SK-N-SH (cell line): ENCODE data around the gene MAD1L1. TPM values are rescaled to one million over a fixed set of nuclear protein-coding genes. Genes with fewer than 3 reads are reported as not detected.
A peak's percentile ranks its signal among the peaks of the same experiment; 100 is the strongest.

ENCODE experiments used
- CTCF ChIA-PET: fragments of 300-600, 350-600 bp; formaldehyde crosslinking; extraction: SDS; loops from one replicate; lab custom pipeline; 2021; lab: Yijun Ruan, JAX
- POLR2A ChIA-PET: fragments of 350-600 bp; sonication (Branson Sonifier 250); formaldehyde crosslinking; extraction: SDS; loops from one replicate; lab custom pipeline; 2020; ENCODE audit warnings: antibody characterized with exemption, inconsistent platforms; lab: Yijun Ruan, JAX
- DNase-seq: peaks from one replicate; pipeline ENCODE4 v3.0.0; 2012
- H2AFZ ChIP-seq: fragments of 200-600 bp; sonication (generic); 2 replicates; pipeline ENCODE4 v1.8.1; 2016; ENCODE audit warnings: antibody characterized with exemption, mild to moderate bottlenecking, low read depth
- H3F3A ChIP-seq: fragments of 200-600 bp; sonication (generic); replicated peaks from 2 replicates; pipeline ENCODE3; 2016; ENCODE audit warnings: antibody characterized with exemption, mild to moderate bottlenecking; ENCODE audit not compliant: insufficient read depth
- H3K27ac ChIP-seq, 2 experiments: fragments of 200-500 bp in 1 of 2; fragments of 200-600 bp in 1 of 2; sonication (Bioruptor generic) in 1 of 2; sonication (generic), shearing (Covaris generic) in 1 of 2; 2 replicates each; pipeline versions ENCODE4 v1.5.1 to v1.6.1; 2014 to 2016; ENCODE audit warnings: low read depth in 2 of 2, inconsistent platforms in 1 of 2, low read length in 1 of 2, mild to moderate bottlenecking in 1 of 2, mixed read lengths in 1 of 2
- H3K27me3 ChIP-seq: fragments of 200-600 bp; sonication (generic), shearing (Covaris generic); 2 replicates; pipeline ENCODE4 v1.6.1; 2016; ENCODE audit warnings: mixed run types; ENCODE audit not compliant: insufficient read depth
- H3K36me3 ChIP-seq, 2 experiments: fragments of 200-500 bp in 1 of 2; fragments of 200-600 bp in 1 of 2; sonication (Bioruptor generic) in 1 of 2; sonication (generic) in 1 of 2; replicated peaks in 1 of 2; 2 replicates each; pipeline versions ENCODE3 to v1.5.1; 2014 to 2016; ENCODE audit warnings: low read length in 1 of 2, mild to moderate bottlenecking in 1 of 2; ENCODE audit not compliant: insufficient read depth in 2 of 2, control insufficient read depth in 1 of 2
- H3K4me1 ChIP-seq, 2 experiments: fragments of 200-500 bp in 1 of 2; fragments of 200-600 bp in 1 of 2; sonication (Bioruptor generic) in 1 of 2; sonication (generic), shearing (Covaris generic) in 1 of 2; 2 replicates each; pipeline versions ENCODE4 v1.5.1 to v1.6.1; 2014 to 2016; ENCODE audit warnings: low read depth in 1 of 2, low read length in 1 of 2, mixed run types in 1 of 2; ENCODE audit not compliant: insufficient read depth in 2 of 2, control insufficient read depth in 1 of 2
- H3K4me2 ChIP-seq: fragments of 200-600 bp; sonication (generic), shearing (Covaris generic); 2 replicates; pipeline ENCODE4 v1.6.1; 2017; ENCODE audit warnings: mixed run types
- H3K4me3 ChIP-seq, 2 experiments: fragments of 200-500 bp in 1 of 2; fragments of 200-600 bp in 1 of 2; sonication (Bioruptor generic) in 1 of 2; sonication (generic), shearing (Covaris generic) in 1 of 2; 2 replicates each; pipeline versions ENCODE4 v1.5.1 to v1.8.1; 2014 to 2016; ENCODE audit warnings: low read depth in 2 of 2, inconsistent platforms in 1 of 2, low read length in 1 of 2, mild to moderate bottlenecking in 1 of 2, mixed read lengths in 1 of 2, moderate library complexity in 1 of 2
- H3K79me2 ChIP-seq: fragments of 200-600 bp; sonication (generic); 2 replicates; pipeline ENCODE4 v1.8.1; 2017; ENCODE audit warnings: mild to moderate bottlenecking; ENCODE audit not compliant: insufficient read depth
- H3K9ac ChIP-seq: fragments of 200-600 bp; sonication (generic); 2 replicates; pipeline ENCODE4 v1.6.1; 2017; ENCODE audit warnings: mixed run types
- H3K9me2 ChIP-seq: fragments of 200-600 bp; sonication (generic); 2 replicates; pipeline ENCODE4 v1.6.1; 2017; ENCODE audit warnings: mixed run types
- H3K9me3 ChIP-seq: fragments of 200-600 bp; sonication (generic); 2 replicates; pipeline ENCODE4 v1.6.1; 2017; ENCODE audit warnings: mixed run types, mild to moderate bottlenecking, moderate library complexity
- H4K20me1 ChIP-seq: fragments of 200-600 bp; sonication (generic); 2 replicates; pipeline ENCODE4 v1.6.1; 2017; ENCODE audit warnings: mild to moderate bottlenecking, mixed run types; ENCODE audit not compliant: insufficient read depth
- CHD2 ChIP-seq: fragments of 150-350 bp; IDR thresholded peaks from 2 replicates; pipeline ENCODE4 v1.6.1; 2018; ENCODE audit warnings: low read length; ENCODE audit not compliant: partially characterized antibody
- ELF1 ChIP-seq: IDR thresholded peaks from 2 replicates; pipeline ENCODE4 v1.4.0; 2012
- EP300 ChIP-seq, 2 experiments: IDR thresholded peaks; 2 replicates each; pipeline versions ENCODE4 v1.4.0 to v1.6.1; 2012; ENCODE audit warnings: borderline replicate concordance in 1 of 2, low read depth in 1 of 2, low read length in 1 of 2
- EZH2phosphoT487 ChIP-seq: fragments of 200-600 bp; sonication (generic); IDR thresholded peaks from 2 replicates; pipeline ENCODE4 v1.6.1; 2017; ENCODE audit warnings: low read depth, mixed run types, mild to moderate bottlenecking, antibody characterized with exemption, moderate library complexity, borderline replicate concordance
- FOXJ3 ChIP-seq: sonication (generic); formaldehyde crosslinking; IDR thresholded peaks from 2 replicates; pipeline ENCODE4 v1.5.1; 2020; ENCODE audit warnings: mild to moderate bottlenecking, missing genetic modification reagents
- FOXM1 ChIP-seq: IDR thresholded peaks from 2 replicates; pipeline ENCODE4 v1.4.0; 2012; ENCODE audit warnings: low read depth, mild to moderate bottlenecking
- NFIC ChIP-seq: IDR thresholded peaks from 2 replicates; pipeline ENCODE4 v1.4.0; 2012; ENCODE audit warnings: borderline replicate concordance
- RAD21 ChIP-seq: IDR thresholded peaks from 2 replicates; pipeline ENCODE4 v1.6.1; 2012; ENCODE audit warnings: mild to moderate bottlenecking, low read length
- RCOR1 ChIP-seq: fragments of 150-350 bp; IDR thresholded peaks from 2 replicates; pipeline ENCODE4 v1.6.1; 2017; ENCODE audit warnings: antibody characterized with exemption, low read length
- RXRA ChIP-seq: IDR thresholded peaks from 2 replicates; pipeline ENCODE4 v1.4.0; 2012; ENCODE audit warnings: low read depth, mild to moderate bottlenecking, borderline replicate concordance
- SMC3 ChIP-seq: IDR thresholded peaks from 2 replicates; pipeline ENCODE4 v1.6.1; 2012; ENCODE audit warnings: low read depth, low read length, improper control_type of control experiment
- TAF1 ChIP-seq: IDR thresholded peaks from 2 replicates; pipeline ENCODE4 v1.6.1; 2012; ENCODE audit warnings: low read depth, mild to moderate bottlenecking, low read length, moderate library complexity, borderline replicate concordance
- WGBS: methylation state at CpG from one replicate; pipeline ENCODE4 v1.1.6; 2017; ENCODE audit warnings: low lambda C conversion rate; 5-methylcytosine and 5-hydroxymethylcytosine counted together
- polyA plus RNA-seq, 3 experiments: library from polyadenylated mRNA; depleted of rRNA; stranded (reverse); fragments of >200 nt; gene quantifications; 2 replicates each; pipeline ENCODE4 v1.2.3, GENCODE V29; 2012

MAD1L1 gene
- polyA plus RNA-seq, 1 of the 3 experiments (the other 2 are of a cell fraction): 46.2 TPM

DNA sequence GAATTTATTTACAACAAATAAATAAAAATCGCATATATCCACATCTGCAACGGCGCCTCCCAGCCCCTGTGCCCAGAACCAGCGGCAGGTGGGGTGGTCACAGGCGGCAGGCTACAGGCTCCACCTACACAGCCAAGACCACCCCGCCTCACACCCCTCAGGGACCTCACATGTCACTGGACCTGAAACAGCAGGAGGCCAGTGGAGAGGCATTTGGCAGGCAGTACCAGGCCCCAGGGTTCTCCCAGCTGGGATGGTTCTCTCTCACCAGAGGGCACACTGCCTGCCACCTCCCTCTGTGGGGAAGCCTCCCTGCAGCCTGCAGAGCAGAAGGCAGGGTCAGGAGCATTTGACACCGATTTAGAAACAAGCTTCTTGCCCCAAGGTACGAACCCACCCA, 81.5 kb downstream of the MAD1L1 start:
- no peak overlapping the region for H3K9ac ChIP-seq
- peaks cover 0 to 21% of the 10 kb centered on the region in 2 experiments for H3K36me3 ChIP-seq
- CTCF ChIA-PET: interaction anchor here (0.6 to 1.7 kb wide), 8 partner anchors 9 to 572 kb away, joined by 3 to 6 read pairs (median 3); no protein-coding TSS in a partner anchor
- H3K9me2 ChIP-seq: no peaks in the 10 kb centered on the region
- H2AFZ ChIP-seq: no peak overlapping the region
- no peaks in the 10 kb centered on the region for H3K27me3 ChIP-seq
- no peaks in the 10 kb centered on the region for H3K79me2 ChIP-seq
- H3K4me2 ChIP-seq: no peak overlapping the region
- peak overlapping the region in 1 of 2 experiments; percentile 58; a peak in 1 of 4 replicates for H3K27ac ChIP-seq
- H3K4me3 ChIP-seq: no peak overlapping the region
- no peak for TF ChIP-seq ELF1
- TF ChIP-seq FOXM1: no peak
- TF ChIP-seq RAD21: peak; percentile 23; the same call in 1 of the 2 replicates
- peak; percentile 3; the same call in 1 of the 2 replicates for TF ChIP-seq SMC3
- peak; percentile 67; the same call in 1 of the 2 replicates for TF ChIP-seq FOXJ3 (CRISPR knock-in tag)
- peak; percentile 24; the same call in 1 of the 2 replicates for TF ChIP-seq RCOR1
- TF ChIP-seq EP300 (IDR thresholded peaks at IDR 0.05; ENCODE audit: borderline replicate concordance in 1 of 2, low read depth in 1 of 2, low read length in 1 of 2): peak in 1 of 2 experiments; percentile 33; a peak in 2 of 4 replicates
- TF ChIP-seq EZH2phosphoT487: no peak
- no peak for TF ChIP-seq TAF1
- TF ChIP-seq CHD2: peak; percentile 21
- TF ChIP-seq RXRA: no peak
- TF ChIP-seq, all 33 proteins: peak for 6
- no peaks in the 10 kb centered on the region for H3K9me3 ChIP-seq
- H4K20me1 ChIP-seq: 0 out of 2 replicates have a peak, but pooled peaks cover 5% of the 10 kb centered on the region
- H3K4me1 ChIP-seq: peaks cover 0 to 38% of the 10 kb centered on the region in 2 experiments; a peak in 1 of 4 replicates
- POLR2A ChIA-PET: no interaction called here
- H3F3A ChIP-seq: no peaks in the 10 kb centered on the region
- WGBS: 81% methylated on average over 8 of the region's 8 CpGs
- peak; percentile 86 for DNase-seq

- H2AFZ ChIP-seq: no peak overlapping the region
- H3K9me2 ChIP-seq: no peaks in the 10 kb centered on the region
- no peaks in the 10 kb centered on the region for H3K27me3 ChIP-seq
- DNase-seq: no peak
- H3K9me3 ChIP-seq: no peaks in the 10 kb centered on the region
- H3K36me3 ChIP-seq: peaks cover 0 to 23% of the 10 kb centered on the region in 2 experiments
- TF ChIP-seq CHD2 (no peak), SMC3 (no peak), NFIC (no peak)
- H4K20me1 ChIP-seq: 0 out of 2 replicates have a peak, but pooled peaks cover 5% of the 10 kb centered on the region
- H3K27ac ChIP-seq: no peak overlapping the region; a peak in 1 of 4 replicates
- ChIA-PET CTCF (interaction anchor here (0.7 to 1.7 kb wide), 10 partner anchors 9 to 571 kb away, joined by 3 to 6 read pairs (median 3); no protein-coding TSS in a partner anchor), POLR2A (interaction anchor here (0.9 kb wide), 1 partner anchor 46 kb away, joined by 3 read pairs; no protein-coding TSS in a partner anchor)
- no peak overlapping the region for H3K4me2 ChIP-seq
- H3K4me3 ChIP-seq: no peak overlapping the region
- peaks cover 0 to 38% of the 10 kb centered on the region in 2 experiments; a peak in 1 of 4 replicates for H3K4me1 ChIP-seq
- H3F3A ChIP-seq: no peaks in the 10 kb centered on the region
- H3K79me2 ChIP-seq: no peaks in the 10 kb centered on the region
- WGBS: over 99% methylated on average over 10 of the region's 10 CpGs
- no peak overlapping the region for H3K9ac ChIP-seq
These were observed 82.3 kb downstream of the MAD1L1 start for GRCh38 chr7:2150445-2150815.
